Measurements from ENCODE around the gene IFITM10. TPM values are rescaled to one million over a fixed set of nuclear protein-coding genes. Genes with fewer than 3 reads are reported as not detected.

The IFITM10 gene
- total and polyA plus RNA-seq, 9 of the 15 experiments (the other 6 are each of a cell fraction or from before 2014, with no cell fraction given), result 0.08 to 0.13 (median 0.09) TPM; not detected in 6

DNA sequence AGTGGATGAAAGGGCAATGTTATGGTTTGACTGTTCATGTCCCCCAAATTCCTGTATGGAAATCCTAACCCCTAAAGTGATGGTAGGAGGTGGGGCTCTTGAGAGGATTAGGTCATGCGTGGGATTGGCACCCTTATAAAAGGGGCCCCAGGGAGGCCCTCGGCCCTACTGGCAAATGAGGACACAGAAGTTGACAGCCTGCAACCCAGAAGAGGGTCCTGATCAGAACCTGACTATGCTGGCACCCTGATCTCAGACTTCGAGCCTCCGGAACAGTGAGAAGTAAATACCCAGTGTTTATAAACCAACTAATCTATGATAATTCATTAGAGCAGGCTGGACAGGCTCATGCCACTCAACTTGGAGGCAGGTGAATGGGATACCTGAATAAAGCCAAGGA lies 8.7 kb downstream of the IFITM10 start:
- CTCF ChIA-PET (ENCODE audit: low intra/inter-chr PET ratio), result no interaction called here
- Histone ChIP-seq H3K4me2 (ENCODE audit: insufficient read depth, low read length) (no peak overlapping the region), H4K20me1 (replicated peaks; ENCODE audit: control insufficient read depth, insufficient read depth, low read length) (0 out of 2 replicates have a peak, but pooled peaks cover 4% of the 10 kb centered on the region), H3K9me3 (replicated peaks; ENCODE audit: control insufficient read depth, insufficient read depth, low read depth, low read length) (peaks cover 8% of the 10 kb centered on the region), H3K79me2 (ENCODE audit: control insufficient read depth, insufficient read depth, low read length) (no peaks in the 10 kb centered on the region), H3K4me3 (no peak overlapping the region), H3K9me1 (ENCODE audit: control insufficient read depth, insufficient read depth, low read length) (no peaks in the 10 kb centered on the region), H3K9ac (ENCODE audit: insufficient read depth in 1 of 2, low read depth in 2 of 2, low read length in 2 of 2) (no peak overlapping the region), H3K36me3 (ENCODE audit: control insufficient read depth, insufficient read depth, low read length) (no peaks in the 10 kb centered on the region), H3K27ac (ENCODE audit: extremely low read depth, low read depth, low read length) (no peak overlapping the region), H2AFZ (ENCODE audit: low read depth, low read length) (no peak overlapping the region), H3K4me1 (replicated peaks in 1 of 2; ENCODE audit: control insufficient read depth in 2 of 2, insufficient read depth in 2 of 2, low read length in 2 of 2) (peaks cover 0 to 5% of the 10 kb centered on the region in 2 experiments; a peak in 1 of 5 replicates), H3K27me3 (ENCODE audit: control insufficient read depth in 2 of 2, insufficient read depth in 2 of 2, low read length in 2 of 2) (peaks cover 5 to 24% of the 10 kb centered on the region in 2 experiments; a peak in 3 of 5 replicates)
- 0% methylated on average over 4 of the region's 4 CpGs for WGBS (ENCODE audit: insufficient coverage, low coverage, missing lambda C conversion rate)
- POLR2A ChIA-PET, result no interaction called here
- in situ Hi-C loops (cut with MboI), result no loop called here
- no peak for FAIRE-seq
- DNase-seq (ENCODE audit: extremely low read depth in 1 of 4, low spot score in 3 of 4), result no peak
- ATAC-seq, result no peak
- BruUV-seq (replicated peaks), result no TSS peak
- intact Hi-C loops (cut with micrococcal nuclease), result no loop called here
- no peak for TF ChIP-seq CEBPG (CRISPR knock-in tag; IDR thresholded peaks at IDR 0.05)
- TF ChIP-seq CEBPG (tag; conservative IDR thresholded peaks at IDR 0.05 in 1 of 2, IDR thresholded peaks at IDR 0.05 in 1 of 2), result no peak
- no peak for TF ChIP-seq SAFB (IDR thresholded peaks at IDR 0.05; ENCODE audit: borderline replicate concordance, low read depth, low read length)
- TF ChIP-seq, protein P1, sequence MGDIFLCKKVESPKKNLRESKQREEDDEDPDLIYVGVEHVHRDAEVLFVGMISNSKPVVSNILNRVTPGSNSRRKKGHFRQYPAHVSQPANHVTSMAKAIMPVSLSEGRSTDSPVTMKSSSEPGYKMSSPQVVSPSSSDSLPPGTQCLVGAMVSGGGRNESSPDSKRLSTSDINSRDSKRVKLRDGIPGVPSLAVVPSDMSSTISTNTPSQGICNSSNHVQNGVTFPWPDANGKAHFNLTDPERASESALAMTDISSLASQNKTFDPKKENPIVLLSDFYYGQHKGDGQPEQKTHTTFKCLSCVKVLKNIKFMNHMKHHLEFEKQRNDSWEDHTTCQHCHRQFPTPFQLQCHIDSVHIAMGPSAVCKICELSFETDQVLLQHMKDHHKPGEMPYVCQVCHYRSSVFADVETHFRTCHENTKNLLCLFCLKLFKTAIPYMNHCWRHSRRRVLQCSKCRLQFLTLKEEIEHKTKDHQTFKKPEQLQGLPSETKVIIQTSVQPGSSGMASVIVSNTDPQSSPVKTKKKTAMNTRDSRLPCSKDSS (IDR thresholded peaks at IDR 0.05; ENCODE audit: low read depth, partially characterized antibody), result no peak
- TF ChIP-seq, protein P2, sequence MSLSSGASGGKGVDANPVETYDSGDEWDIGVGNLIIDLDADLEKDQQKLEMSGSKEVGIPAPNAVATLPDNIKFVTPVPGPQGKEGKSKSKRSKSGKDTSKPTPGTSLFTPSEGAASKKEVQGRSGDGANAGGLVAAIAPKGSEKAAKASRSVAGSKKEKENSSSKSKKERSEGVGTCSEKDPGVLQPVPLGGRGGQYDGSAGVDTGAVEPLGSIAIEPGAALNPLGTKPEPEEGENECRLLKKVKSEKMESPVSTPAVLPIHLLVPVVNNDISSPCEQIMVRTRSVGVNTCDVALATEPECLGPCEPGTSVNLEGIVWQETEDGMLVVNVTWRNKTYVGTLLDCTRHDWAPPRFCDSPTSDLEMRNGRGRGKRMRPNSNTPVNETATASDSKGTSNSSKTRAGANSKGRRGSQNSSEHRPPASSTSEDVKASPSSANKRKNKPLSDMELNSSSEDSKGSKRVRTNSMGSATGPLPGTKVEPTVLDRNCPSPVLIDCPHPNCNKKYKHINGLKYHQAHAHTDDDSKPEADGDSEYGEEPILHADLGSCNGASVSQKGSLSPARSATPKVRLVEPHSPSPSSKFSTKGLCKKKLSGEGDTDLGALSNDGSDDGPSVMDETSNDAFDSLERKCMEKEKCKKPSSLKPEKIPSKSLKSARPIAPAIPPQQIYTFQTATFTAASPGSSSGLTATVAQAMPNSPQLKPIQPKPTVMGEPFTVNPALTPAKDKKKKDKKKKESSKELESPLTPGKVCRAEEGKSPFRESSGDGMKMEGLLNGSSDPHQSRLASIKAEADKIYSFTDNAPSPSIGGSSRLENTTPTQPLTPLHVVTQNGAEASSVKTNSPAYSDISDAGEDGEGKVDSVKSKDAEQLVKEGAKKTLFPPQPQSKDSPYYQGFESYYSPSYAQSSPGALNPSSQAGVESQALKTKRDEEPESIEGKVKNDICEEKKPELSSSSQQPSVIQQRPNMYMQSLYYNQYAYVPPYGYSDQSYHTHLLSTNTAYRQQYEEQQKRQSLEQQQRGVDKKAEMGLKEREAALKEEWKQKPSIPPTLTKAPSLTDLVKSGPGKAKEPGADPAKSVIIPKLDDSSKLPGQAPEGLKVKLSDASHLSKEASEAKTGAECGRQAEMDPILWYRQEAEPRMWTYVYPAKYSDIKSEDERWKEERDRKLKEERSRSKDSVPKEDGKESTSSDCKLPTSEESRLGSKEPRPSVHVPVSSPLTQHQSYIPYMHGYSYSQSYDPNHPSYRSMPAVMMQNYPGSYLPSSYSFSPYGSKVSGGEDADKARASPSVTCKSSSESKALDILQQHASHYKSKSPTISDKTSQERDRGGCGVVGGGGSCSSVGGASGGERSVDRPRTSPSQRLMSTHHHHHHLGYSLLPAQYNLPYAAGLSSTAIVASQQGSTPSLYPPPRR (CRISPR knock-in tag; IDR thresholded peaks at IDR 0.05; ENCODE audit: borderline replicate concordance), result no peak
- TF ChIP-seq PCBP2 (IDR thresholded peaks at IDR 0.05; ENCODE audit: low read depth, low read length, poor library complexity, severe bottlenecking), result no peak
- TF ChIP-seq SRSF3 (IDR thresholded peaks at IDR 0.05; ENCODE audit: insufficient read depth, low read length), result no peak
- no peak for TF ChIP-seq RBM14 (IDR thresholded peaks at IDR 0.05; ENCODE audit: borderline replicate concordance, insufficient read depth, low read depth, low read length)
- TF ChIP-seq CAMTA2 (CRISPR knock-in tag; conservative IDR thresholded peaks at IDR 0.05), result no peak
- TF ChIP-seq, protein P3, sequence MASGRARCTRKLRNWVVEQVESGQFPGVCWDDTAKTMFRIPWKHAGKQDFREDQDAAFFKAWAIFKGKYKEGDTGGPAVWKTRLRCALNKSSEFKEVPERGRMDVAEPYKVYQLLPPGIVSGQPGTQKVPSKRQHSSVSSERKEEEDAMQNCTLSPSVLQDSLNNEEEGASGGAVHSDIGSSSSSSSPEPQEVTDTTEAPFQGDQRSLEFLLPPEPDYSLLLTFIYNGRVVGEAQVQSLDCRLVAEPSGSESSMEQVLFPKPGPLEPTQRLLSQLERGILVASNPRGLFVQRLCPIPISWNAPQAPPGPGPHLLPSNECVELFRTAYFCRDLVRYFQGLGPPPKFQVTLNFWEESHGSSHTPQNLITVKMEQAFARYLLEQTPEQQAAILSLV (tag; IDR thresholded peaks at IDR 0.05), result no peak
- TF ChIP-seq, protein P4, sequence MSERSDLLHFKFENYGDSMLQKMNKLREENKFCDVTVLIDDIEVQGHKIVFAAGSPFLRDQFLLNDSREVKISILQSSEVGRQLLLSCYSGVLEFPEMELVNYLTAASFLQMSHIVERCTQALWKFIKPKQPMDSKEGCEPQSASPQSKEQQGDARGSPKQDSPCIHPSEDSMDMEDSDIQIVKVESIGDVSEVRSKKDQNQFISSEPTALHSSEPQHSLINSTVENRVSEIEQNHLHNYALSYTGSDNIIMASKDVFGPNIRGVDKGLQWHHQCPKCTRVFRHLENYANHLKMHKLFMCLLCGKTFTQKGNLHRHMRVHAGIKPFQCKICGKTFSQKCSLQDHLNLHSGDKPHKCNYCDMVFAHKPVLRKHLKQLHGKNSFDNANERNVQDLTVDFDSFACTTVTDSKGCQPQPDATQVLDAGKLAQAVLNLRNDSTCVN (CRISPR knock-in tag; IDR thresholded peaks at IDR 0.05), result no peak
- no peak for TF ChIP-seq ZNF146 (CRISPR knock-in tag; IDR thresholded peaks at IDR 0.05; ENCODE audit: unreplicated experiment)
- TF ChIP-seq ESRRB (CRISPR knock-in tag; IDR thresholded peaks at IDR 0.05; ENCODE audit: borderline replicate concordance), result no peak
- no peak for TF ChIP-seq CBX5 (IDR thresholded peaks at IDR 0.05; ENCODE audit: borderline replicate concordance, low read depth)

Data from K562 (cell line).